Panc1 (cell line): ENCODE results near the gene AVEN.

Experiments used
- CTCF ChIP-seq: fragments of 450-650 bp; IDR thresholded peaks from 2 replicates; pipeline ENCODE4 v1.5.1; 2017; ENCODE audit warnings: mild to moderate bottlenecking
- POLR2AphosphoS5 ChIP-seq: IDR thresholded peaks from 2 replicates; pipeline ENCODE4 v1.6.1; 2012; ENCODE audit warnings: mild to moderate bottlenecking, low read depth, low read length, moderate library complexity

DNA sequence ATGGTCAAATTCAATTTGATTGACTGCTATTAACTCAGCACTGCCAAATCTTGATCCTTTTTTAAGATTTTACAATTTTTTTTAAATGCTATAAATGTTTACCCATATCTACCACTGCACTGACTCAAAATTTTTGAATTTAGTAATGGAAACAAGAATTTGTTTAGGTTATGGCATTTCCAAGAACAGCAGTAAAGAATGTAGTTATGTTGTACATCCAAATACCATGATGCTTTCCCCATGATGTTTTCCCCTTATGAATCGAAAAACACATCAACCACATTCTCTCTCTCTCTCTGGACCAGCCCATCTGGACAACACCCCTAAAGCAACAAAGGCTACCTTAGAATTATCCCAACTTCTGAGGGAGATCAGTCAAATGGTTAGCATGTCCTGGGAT, 56.5 kb downstream of the AVEN start:
- TF ChIP-seq POLR2AphosphoS5 (no peak), CTCF (no peak)
